DOHH2 (cell line): Measurements from ENCODE around the gene CREB5.

Experiments
- H3F3A ChIP-seq: fragments of 200-600 bp; sonication (generic), shearing (Covaris generic); 2 replicates; pipeline ENCODE4 v1.6.0; 2016; ENCODE audit warnings: antibody characterized with exemption, mild to moderate bottlenecking; ENCODE audit not compliant: control insufficient read depth, insufficient read depth
- H3K27ac ChIP-seq: fragments of 200-600 bp; sonication (generic); 2 replicates; pipeline ENCODE4 v1.5.1; 2014; ENCODE audit warnings: low read depth, mild to moderate bottlenecking, low read length, moderate library complexity
- H3K27me3 ChIP-seq: fragments of 200-600 bp; sonication (generic); 2 replicates; pipeline ENCODE4 v1.6.1; 2014; ENCODE audit warnings: mild to moderate bottlenecking, low read length, mixed read lengths; ENCODE audit not compliant: control insufficient read depth
- H3K36me3 ChIP-seq: fragments of 200-600 bp; sonication (generic); 2 replicates; pipeline ENCODE4 v1.6.1; 2014; ENCODE audit warnings: mild to moderate bottlenecking, low read length, moderate library complexity, mixed read lengths; ENCODE audit not compliant: control insufficient read depth
- H3K4me1 ChIP-seq: fragments of 200-600 bp; sonication (generic); 2 replicates; pipeline ENCODE4 v1.6.1; 2014; ENCODE audit warnings: mild to moderate bottlenecking, low read length, mixed read lengths; ENCODE audit not compliant: control insufficient read depth
- H3K4me2 ChIP-seq: fragments of 200-600 bp; sonication (generic); 2 replicates; pipeline ENCODE4 v1.6.0; 2014; ENCODE audit warnings: mild to moderate bottlenecking, low read length, moderate library complexity
- H3K4me3 ChIP-seq: fragments of 200-600 bp; sonication (generic); 2 replicates; pipeline ENCODE4 v1.5.1; 2014; ENCODE audit warnings: mild to moderate bottlenecking, low read length, mixed read lengths
- H3K79me2 ChIP-seq: fragments of 200-600 bp; sonication (generic); 2 replicates; pipeline ENCODE4 v1.6.1; 2014; ENCODE audit warnings: mild to moderate bottlenecking, low read length, mixed read lengths; ENCODE audit not compliant: control insufficient read depth
- H3K9me2 ChIP-seq: fragments of 200-600 bp; sonication (generic); replicated peaks from 2 replicates; pipeline ENCODE4 v1.6.1; 2014; ENCODE audit warnings: mild to moderate bottlenecking, low read length, mixed read lengths; ENCODE audit not compliant: control insufficient read depth
- H3K9me3 ChIP-seq: fragments of 200-600 bp; sonication (generic); 2 replicates; pipeline ENCODE4 v1.6.1; 2014; ENCODE audit warnings: antibody characterized with exemption, low read length, mixed read lengths; ENCODE audit not compliant: control insufficient read depth, insufficient read depth
- H4K20me1 ChIP-seq: fragments of 200-600 bp; sonication (generic); 2 replicates; pipeline ENCODE4 v1.6.0; 2014; ENCODE audit warnings: low read depth, mild to moderate bottlenecking, antibody characterized with exemption, low read length, moderate library complexity; ENCODE audit not compliant: control insufficient read depth, insufficient read depth
- CTCF ChIP-seq: fragments of 200-600 bp; sonication (generic); IDR thresholded peaks from one replicate; pipeline ENCODE4 v1.5.1; 2014; ENCODE audit warnings: antibody characterized with exemption, mild to moderate bottlenecking, low read depth, low read length; ENCODE audit not compliant: poor library complexity, severe bottlenecking
- EZH2phosphoT487 ChIP-seq: fragments of 200-600 bp; sonication (generic); IDR thresholded peaks from 2 replicates; pipeline ENCODE4 v1.6.1; 2017; ENCODE audit warnings: borderline replicate concordance, mild to moderate bottlenecking, antibody characterized with exemption, low read length, moderate library complexity, mixed read lengths

Gene CREB5

GRCh38 chr7:28430616-28431015 is 18.3 kb downstream of the CREB5 start:
- H3K4me2 ChIP-seq, result no peak overlapping the region
- TF ChIP-seq CTCF (no peak), EZH2phosphoT487 (no peak)
- no peak overlapping the region for H3K27ac ChIP-seq
- no peaks in the 10 kb centered on the region for H3K79me2 ChIP-seq
- H3K27me3 ChIP-seq, result peaks cover 22% of the 10 kb centered on the region
- no peaks in the 10 kb centered on the region for H3K4me1 ChIP-seq
- H3K9me2 ChIP-seq, result no peaks in the 10 kb centered on the region
- no peaks in the 10 kb centered on the region for H3K36me3 ChIP-seq
- H3K4me3 ChIP-seq, result no peak overlapping the region
- H4K20me1 ChIP-seq, result no peaks in the 10 kb centered on the region
- H3K9me3 ChIP-seq, result no peaks in the 10 kb centered on the region
- H3F3A ChIP-seq, result no peaks in the 10 kb centered on the region

- Histone ChIP-seq H3K9me3 (no peaks in the 10 kb centered on the region), H3K36me3 (no peaks in the 10 kb centered on the region), H3K27me3 (peaks cover 26% of the 10 kb centered on the region), H3K4me3 (no peak overlapping the region), H3K4me2 (no peak overlapping the region), H3K79me2 (no peaks in the 10 kb centered on the region), H3F3A (no peaks in the 10 kb centered on the region), H3K4me1 (no peaks in the 10 kb centered on the region), H3K9me2 (no peaks in the 10 kb centered on the region), H4K20me1 (no peaks in the 10 kb centered on the region), H3K27ac (no peak overlapping the region)
- TF ChIP-seq CTCF, result no peak
- TF ChIP-seq EZH2phosphoT487, result no peak
These were observed 19.8 kb downstream of the CREB5 start for GRCh38 chr7:28432105-28432504.

GRCh38 chr7:28433039-28433438 is 20.7 kb downstream of the CREB5 start:
- H3K36me3 ChIP-seq, result no peaks in the 10 kb centered on the region
- no peaks in the 10 kb centered on the region for H3K4me1 ChIP-seq
- no peak overlapping the region for H3K4me3 ChIP-seq
- no peaks in the 10 kb centered on the region for H3F3A ChIP-seq
- no peaks in the 10 kb centered on the region for H4K20me1 ChIP-seq
- no peak overlapping the region for H3K27ac ChIP-seq
- H3K79me2 ChIP-seq, result no peaks in the 10 kb centered on the region
- H3K27me3 ChIP-seq, result peaks cover 33% of the 10 kb centered on the region
- TF ChIP-seq CTCF (no peak), EZH2phosphoT487 (no peak)
- no peaks in the 10 kb centered on the region for H3K9me3 ChIP-seq
- no peak overlapping the region for H3K4me2 ChIP-seq
- no peaks in the 10 kb centered on the region for H3K9me2 ChIP-seq

GRCh38 chr7:28433699-28434219 is 21.4 kb downstream of the CREB5 start:
- H3K79me2 ChIP-seq, result no peaks in the 10 kb centered on the region
- no peaks in the 10 kb centered on the region for H3K36me3 ChIP-seq
- no peak overlapping the region for H3K4me3 ChIP-seq
- H3K27me3 ChIP-seq, result peaks cover 37% of the 10 kb centered on the region
- H4K20me1 ChIP-seq, result no peaks in the 10 kb centered on the region
- no peaks in the 10 kb centered on the region for H3K9me3 ChIP-seq
- no peaks in the 10 kb centered on the region for H3K9me2 ChIP-seq
- H3F3A ChIP-seq, result no peaks in the 10 kb centered on the region
- no peaks in the 10 kb centered on the region for H3K4me1 ChIP-seq
- no peak overlapping the region for H3K27ac ChIP-seq
- H3K4me2 ChIP-seq, result no peak overlapping the region
- TF ChIP-seq EZH2phosphoT487 (no peak), CTCF (no peak)
